GM12873 (cell line): Measurements from ENCODE around the gene CACNA1I.

ENCODE experiments used
- TF ChIP-seq, protein P1 (sequence below): IDR thresholded peaks from 2 replicates; pipeline ENCODE4 v1.5.1; 2012; ENCODE audit warnings: low read depth, mild to moderate bottlenecking, moderate library complexity, low read length, control low read depth; ENCODE audit not compliant: insufficient read depth; ENCODE audit errors: missing control alignments

Gene CACNA1I

DNA sequence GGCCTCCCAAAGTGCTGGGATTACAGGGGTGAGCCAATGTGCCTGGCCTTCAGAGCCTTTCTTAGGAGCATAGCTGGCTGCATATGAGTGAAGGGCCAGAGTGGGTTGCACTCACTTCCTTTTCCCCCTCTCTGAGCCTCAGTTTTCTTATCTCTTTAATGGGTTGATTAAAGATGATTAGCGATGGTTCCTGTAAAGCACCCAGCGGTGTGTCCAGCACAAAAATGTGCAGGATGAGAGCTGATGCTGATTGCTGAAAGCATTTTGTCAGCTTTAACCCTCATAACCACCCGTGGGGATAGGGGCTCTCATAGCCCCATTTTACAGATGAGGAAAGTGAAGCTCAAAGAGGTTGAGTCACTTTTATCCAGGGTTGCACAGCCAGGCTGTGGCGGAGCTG is 5.5 kb downstream of the CACNA1I start:
- TF ChIP-seq, protein P1, sequence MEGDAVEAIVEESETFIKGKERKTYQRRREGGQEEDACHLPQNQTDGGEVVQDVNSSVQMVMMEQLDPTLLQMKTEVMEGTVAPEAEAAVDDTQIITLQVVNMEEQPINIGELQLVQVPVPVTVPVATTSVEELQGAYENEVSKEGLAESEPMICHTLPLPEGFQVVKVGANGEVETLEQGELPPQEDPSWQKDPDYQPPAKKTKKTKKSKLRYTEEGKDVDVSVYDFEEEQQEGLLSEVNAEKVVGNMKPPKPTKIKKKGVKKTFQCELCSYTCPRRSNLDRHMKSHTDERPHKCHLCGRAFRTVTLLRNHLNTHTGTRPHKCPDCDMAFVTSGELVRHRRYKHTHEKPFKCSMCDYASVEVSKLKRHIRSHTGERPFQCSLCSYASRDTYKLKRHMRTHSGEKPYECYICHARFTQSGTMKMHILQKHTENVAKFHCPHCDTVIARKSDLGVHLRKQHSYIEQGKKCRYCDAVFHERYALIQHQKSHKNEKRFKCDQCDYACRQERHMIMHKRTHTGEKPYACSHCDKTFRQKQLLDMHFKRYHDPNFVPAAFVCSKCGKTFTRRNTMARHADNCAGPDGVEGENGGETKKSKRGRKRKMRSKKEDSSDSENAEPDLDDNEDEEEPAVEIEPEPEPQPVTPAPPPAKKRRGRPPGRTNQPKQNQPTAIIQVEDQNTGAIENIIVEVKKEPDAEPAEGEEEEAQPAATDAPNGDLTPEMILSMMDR: no peak

- TF ChIP-seq, protein P1: no peak
Measured at GRCh38 chr22:39577366-39577765, 6.8 kb downstream of the CACNA1I start.

DNA sequence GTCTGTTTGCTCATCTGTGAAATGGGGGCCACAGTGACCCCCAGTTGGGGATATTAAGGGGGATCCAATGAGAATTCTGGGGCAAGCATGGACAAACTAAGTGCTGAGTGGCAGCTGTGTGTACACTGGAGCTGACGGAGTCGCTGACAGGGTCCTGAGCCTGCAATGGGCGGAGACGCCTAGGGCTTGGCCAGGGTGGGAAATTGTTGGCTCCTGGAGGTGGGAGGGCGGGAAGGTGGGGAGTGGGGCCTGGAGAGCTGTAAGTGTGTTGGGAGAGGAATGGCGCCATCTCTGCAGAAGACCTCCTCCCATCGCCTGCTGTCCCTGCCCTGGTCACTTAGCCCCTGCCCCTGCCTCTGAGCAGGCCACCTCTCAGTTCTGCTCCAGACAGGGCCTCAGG is 7.3 kb downstream of the CACNA1I start:
- TF ChIP-seq, protein P1: no peak

DNA sequence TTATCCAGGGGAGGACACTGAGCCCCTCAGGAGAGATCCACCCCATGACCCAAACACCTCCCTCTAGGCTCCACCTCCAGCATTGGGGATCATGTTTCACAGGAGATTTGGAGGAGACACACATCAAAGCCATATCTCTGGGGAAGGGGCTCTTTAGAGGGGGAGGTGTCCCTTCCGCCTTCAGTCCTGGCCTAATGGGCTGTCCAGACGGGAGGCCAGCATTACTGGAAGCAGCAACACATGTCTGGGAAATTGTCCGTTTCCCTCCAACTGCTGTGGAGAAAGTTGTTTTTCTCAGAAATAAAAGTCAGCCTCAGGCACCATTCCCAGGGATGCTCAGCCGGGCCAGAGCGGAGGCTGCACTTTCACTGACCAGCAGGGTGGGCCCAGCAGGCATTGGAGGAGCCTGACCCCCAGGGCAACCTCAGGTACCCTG is 9.5 kb downstream of the CACNA1I start:
- TF ChIP-seq, protein P1: no peak

DNA sequence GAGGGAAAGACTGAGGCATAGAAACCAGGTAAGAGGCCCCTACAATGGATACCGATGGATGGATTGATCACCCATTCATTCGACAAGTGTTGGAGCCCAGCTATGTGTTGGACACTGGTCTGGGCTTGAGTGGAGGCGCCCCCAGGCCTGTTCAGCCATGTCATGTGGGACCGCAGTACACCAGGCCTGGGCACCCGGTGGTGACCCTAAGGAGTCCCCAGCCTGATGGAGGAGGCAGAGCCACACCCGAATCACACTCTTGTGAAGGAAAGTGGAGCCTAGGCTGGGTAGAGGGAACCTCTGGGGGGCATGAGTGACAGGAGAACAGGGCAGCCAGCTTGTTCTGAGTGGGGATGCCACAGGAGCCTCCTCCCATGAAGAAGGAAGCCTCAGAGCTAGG is 10.2 kb downstream of the CACNA1I start:
- TF ChIP-seq, protein P1: no peak

DNA sequence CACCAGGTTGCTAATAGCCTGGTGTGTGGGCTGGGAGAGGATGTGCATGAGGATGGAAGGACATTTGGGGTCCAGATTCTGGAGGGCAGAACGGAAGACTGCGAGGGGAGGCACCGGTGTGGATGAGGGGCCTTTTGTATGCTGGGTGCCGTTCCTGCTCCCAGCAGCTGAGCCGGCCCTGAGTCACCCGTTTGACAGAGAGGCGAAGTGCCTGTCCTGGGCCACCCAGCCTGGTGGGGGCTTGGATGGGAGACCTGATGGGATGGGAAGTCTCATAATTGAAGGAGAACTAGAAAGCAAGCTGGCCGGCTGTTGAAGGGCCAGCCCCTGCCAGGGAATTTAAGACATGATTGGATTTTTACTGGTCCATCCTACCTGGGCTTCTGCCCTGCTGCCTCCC is 10.8 kb downstream of the CACNA1I start:
- TF ChIP-seq, protein P1: no peak

DNA sequence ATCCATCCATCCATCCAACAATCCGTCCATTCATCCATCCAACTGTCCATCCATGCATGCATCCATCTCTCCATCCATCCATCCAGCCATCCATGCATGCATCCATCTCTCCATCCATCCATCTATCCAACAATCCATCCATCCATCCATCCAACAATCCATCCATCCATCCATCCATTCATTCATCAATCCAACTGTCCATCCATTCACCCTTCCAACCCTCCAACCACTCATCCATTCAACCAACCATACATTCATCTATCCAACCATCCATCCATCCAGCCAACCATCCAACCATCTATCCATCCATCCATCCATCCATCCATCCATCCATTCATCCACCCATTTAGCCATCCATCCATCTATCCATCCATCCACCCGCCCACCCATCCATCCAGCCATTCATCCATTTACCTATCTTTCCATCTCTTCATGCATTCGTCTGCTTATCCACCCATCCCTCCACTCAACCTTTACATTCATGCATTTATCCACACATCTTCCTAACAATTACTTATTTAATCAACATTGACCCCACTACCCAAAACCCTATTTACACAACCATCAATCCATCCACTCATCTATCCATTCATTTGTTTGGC is 12.6 kb downstream of the CACNA1I start:
- TF ChIP-seq, protein P1: no peak
